Common myeloid progenitor, CD34-positive (primary cell): ENCODE results near the gene DOLPP1.
"Not testable (repeated sequence)": the region's sequence is repeated elsewhere in the genome, so short reads cannot be mapped to it uniquely, and the experiment has no call there.

Experiments
- CTCF ChIA-PET: fragments of 350-600 bp; sonication (Branson Sonifier 250); formaldehyde crosslinking; loops from one replicate; lab custom pipeline; 2021; ENCODE audit warnings: antibody characterized with exemption; lab: Charles Lee
- POLR2A ChIA-PET: fragments of 350-600 bp; sonication (Branson Sonifier 250); formaldehyde crosslinking; loops from one replicate; lab custom pipeline; 2021; ENCODE audit warnings: antibody characterized with exemption; lab: Charles Lee
- DNase-seq, 3 donors: peaks; one replicate each; pipeline versions ENCODE4 v3.0.0 to v3.0.0-alpha.2; 2013
- H3K27ac ChIP-seq, 2 experiments: 1 replicate in 1 of 2; 2 replicates in 1 of 2; pipeline ENCODE4 v1.7.0; 2013; ENCODE audit warnings: inconsistent platforms in 2 of 2, low read length in 2 of 2, mild to moderate bottlenecking in 2 of 2, low read depth in 1 of 2, moderate library complexity in 1 of 2; ENCODE audit not compliant: severe bottlenecking in 2 of 2, insufficient read depth in 1 of 2, poor library complexity in 1 of 2
- H3K27me3 ChIP-seq, 5 experiments: replicated peaks in 2 of 5; 1 replicate in 3 of 5; 2 replicates in 2 of 5; pipeline versions ENCODE4 v1.6.1 to v1.7.0; 2013; ENCODE audit warnings: low read length in 4 of 5, mild to moderate bottlenecking in 2 of 5, moderate library complexity in 2 of 5, inconsistent platforms in 1 of 5; ENCODE audit not compliant: insufficient read depth in 5 of 5, control insufficient read depth in 4 of 5
- H3K36me3 ChIP-seq, 4 experiments: 1 replicate in 2 of 4; 2 replicates in 2 of 4; pipeline versions ENCODE4 v1.6.1 to v1.7.0; 2013; ENCODE audit warnings: low read length in 3 of 4, control low read depth in 1 of 4, mild to moderate bottlenecking in 1 of 4; ENCODE audit not compliant: control insufficient read depth in 4 of 4, insufficient read depth in 4 of 4
- H3K4me1 ChIP-seq, 4 experiments: 1 replicate in 3 of 4; 2 replicates in 1 of 4; pipeline versions ENCODE4 v1.6.1 to v1.7.1; 2013; ENCODE audit warnings: low read length in 3 of 4, mild to moderate bottlenecking in 3 of 4, control low read depth in 1 of 4, inconsistent platforms in 1 of 4, moderate library complexity in 1 of 4; ENCODE audit not compliant: control insufficient read depth in 4 of 4, insufficient read depth in 4 of 4; ENCODE audit errors: control extremely low read depth in 1 of 4
- H3K4me3 ChIP-seq, 7 experiments: 1 replicate in 4 of 7; 2 replicates in 3 of 7; pipeline versions ENCODE4 v1.5.1 to v1.7.0; 2013; ENCODE audit warnings: mild to moderate bottlenecking in 7 of 7, low read length in 6 of 7, moderate library complexity in 6 of 7, inconsistent platforms in 2 of 7, low read depth in 2 of 7, control low read depth in 1 of 7; ENCODE audit not compliant: insufficient read depth in 4 of 7, control insufficient read depth in 1 of 7; ENCODE audit errors: extremely low read depth in 1 of 7
- H3K9me3 ChIP-seq, 5 experiments: 1 replicate in 4 of 5; 2 replicates in 1 of 5; pipeline versions ENCODE4 v1.6.1 to v1.7.1; 2013; ENCODE audit warnings: low read length in 4 of 5, mild to moderate bottlenecking in 2 of 5, inconsistent platforms in 1 of 5, low read depth in 1 of 5, moderate library complexity in 1 of 5; ENCODE audit not compliant: control insufficient read depth in 4 of 5, insufficient read depth in 2 of 5; ENCODE audit errors: control extremely low read depth in 1 of 5
- WGBS: methylation state at CpG from one replicate; pipeline ENCODE4 v1.1.5; 2013; ENCODE audit not compliant: insufficient coverage; 5-methylcytosine and 5-hydroxymethylcytosine counted together

DOLPP1 gene

GRCh38 chr9:129122976-129123375 is 42.1 kb downstream of the DOLPP1 start:
- H3K27ac ChIP-seq, POLR2A ChIA-PET, H3K4me3 ChIP-seq, DNase-seq, H3K27me3 ChIP-seq, H3K9me3 ChIP-seq: not testable (repeated sequence)
- CTCF ChIA-PET, result interaction anchor here (1.2 to 3.1 kb wide), 2 partner anchors 9 to 489 kb away, joined by 3 to 18 read pairs; no protein-coding TSS in a partner anchor
- Histone ChIP-seq H3K36me3 (peaks cover 17 to 59% (median 48%) of the 10 kb centered on the region in 4 experiments), H3K4me1 (peaks cover 0 to 13% (median 7%) of the 10 kb centered on the region in 4 experiments)
- WGBS, result 96% methylated on average over 10 of the region's 15 CpGs

GRCh38 chr9:129124506-129125069 is 43.7 kb downstream of the DOLPP1 start:
- DNase-seq, result no peak
- WGBS, result 100% methylated on average over 3 of the region's 3 CpGs
- peaks cover 0 to 13% (median 7%) of the 10 kb centered on the region in 4 experiments for H3K4me1 ChIP-seq
- ChIA-PET CTCF (interaction anchor here (0.5 to 2.3 kb wide), 3 partner anchors 14 to 500 kb away, joined by 3 to 10 read pairs (median 3); no protein-coding TSS in a partner anchor), POLR2A (interaction anchor here (0.6 kb wide), 1 partner anchor 703 kb away, joined by 3 read pairs; no protein-coding TSS in a partner anchor)
- H3K27ac ChIP-seq, result no peak overlapping the region
- no peaks in the 10 kb centered on the region for H3K27me3 ChIP-seq
- H3K4me3 ChIP-seq, result no peak overlapping the region
- peaks cover 17 to 67% (median 52%) of the 10 kb centered on the region in 4 experiments for H3K36me3 ChIP-seq
- H3K9me3 ChIP-seq, result no peaks in the 10 kb centered on the region

GRCh38 chr9:129125478-129125877 is 44.6 kb downstream of the DOLPP1 start:
- Histone ChIP-seq H3K36me3 (peaks cover 17 to 72% (median 57%) of the 10 kb centered on the region in 4 experiments), H3K4me3 (no peak overlapping the region), H3K27ac (no peak overlapping the region), H3K4me1 (peaks cover 0 to 13% (median 7%) of the 10 kb centered on the region in 4 experiments), H3K9me3 (no peaks in the 10 kb centered on the region), H3K27me3 (no peaks in the 10 kb centered on the region)
- POLR2A ChIA-PET, result no interaction called here
- DNase-seq, result no peak
- CTCF ChIA-PET, result interaction anchor here (0.7 to 2.3 kb wide), 5 partner anchors 10 to 42 kb away, joined by 3 to 10 read pairs (median 4); no protein-coding TSS in a partner anchor
- 98% methylated on average over 6 of the region's 8 CpGs for whole genome bisulfite sequencing

GRCh38 chr9:129126749-129127618 is 46.1 kb downstream of the DOLPP1 start:
- Histone ChIP-seq H3K27ac (peak overlapping the region; percentile 11 to 57), H3K9me3 (no peaks in the 10 kb centered on the region), H3K4me3 (no peak overlapping the region), H3K27me3 (no peaks in the 10 kb centered on the region), H3K4me1 (peaks cover 0 to 19% (median 14%) of the 10 kb centered on the region in 4 experiments), H3K36me3 (peaks cover 10 to 67% (median 51%) of the 10 kb centered on the region in 4 experiments)
- ChIA-PET CTCF (interaction anchor here (1.0 to 2.0 kb wide), 7 partner anchors 8 to 494 kb away, joined by 3 to 8 read pairs (median 4); partner anchors contain the start of gene C9orf50), POLR2A (no interaction called here)
- no peak for DNase-seq
- 73% methylated on average over 8 of the region's 10 CpGs for WGBS

GRCh38 chr9:129128689-129129088 is 47.8 kb downstream of the DOLPP1 start:
- POLR2A ChIA-PET, result interaction anchor here (1.1 kb wide), 1 partner anchor 49 kb away, joined by 3 read pairs; the partner anchor contains the start of gene IER5L
- 97% methylated on average over 4 of the region's 5 CpGs for WGBS
- CTCF ChIA-PET, result interaction anchor here (0.6 to 2.0 kb wide), 3 partner anchors 11 to 1118 kb away, joined by 3 to 7 read pairs (median 4); no protein-coding TSS in a partner anchor
- no peak overlapping the region for H3K27ac ChIP-seq
- H3K9me3 ChIP-seq, result no peaks in the 10 kb centered on the region
- H3K4me3 ChIP-seq, result no peak overlapping the region
- peaks cover 7 to 68% (median 50%) of the 10 kb centered on the region in 4 experiments for H3K36me3 ChIP-seq
- no peaks in the 10 kb centered on the region for H3K27me3 ChIP-seq
- H3K4me1 ChIP-seq, result peaks cover 0 to 19% (median 14%) of the 10 kb centered on the region in 4 experiments
- no peak for DNase-seq

GRCh38 chr9:129130271-129130670 is 49.4 kb downstream of the DOLPP1 start:
- 92% methylated on average over 4 of the region's 7 CpGs for WGBS
- peaks cover 2 to 69% (median 49%) of the 10 kb centered on the region in 4 experiments for H3K36me3 ChIP-seq
- CTCF ChIA-PET, result interaction anchor here (1.0 to 3.3 kb wide), 11 partner anchors 8 to 660 kb away, joined by 4 to 20 read pairs (median 7); partner anchors contain the start of genes C9orf50, CRAT and PTPA
- not testable (repeated sequence) for DNase-seq, H3K27me3 ChIP-seq, H3K9me3 ChIP-seq, H3K27ac ChIP-seq, H3K4me3 ChIP-seq
- peaks cover 0 to 19% (median 14%) of the 10 kb centered on the region in 4 experiments for H3K4me1 ChIP-seq
- POLR2A ChIA-PET, result interaction anchor here (1.0 kb wide), 1 partner anchor 19 kb away, joined by 3 read pairs; the partner anchor contains the start of gene PTPA
